GM21619 (cell line): ENCODE results near the gene LAPTM5.

Source experiments
- ATAC-seq: cut with Tn5 transposase; IDR thresholded peaks from one replicate; pipeline ENCODE4 v1.9.1; 2021; ENCODE audit not compliant: unreplicated experiment

Gene LAPTM5

GRCh38 chr1:30719406-30720270 lies 37.9 kb downstream of the LAPTM5 start:
- ATAC-seq, result no peak

GRCh38 chr1:30718636-30719405 lies 38.8 kb downstream of the LAPTM5 start:
- ATAC-seq, result peak; percentile 48

GRCh38 chr1:30718091-30718635 lies 39.4 kb downstream of the LAPTM5 start:
- peak; percentile 75 for ATAC-seq

GRCh38 chr1:30716646-30717045 lies 40.9 kb downstream of the LAPTM5 start:
- no peak for ATAC-seq

DNA sequence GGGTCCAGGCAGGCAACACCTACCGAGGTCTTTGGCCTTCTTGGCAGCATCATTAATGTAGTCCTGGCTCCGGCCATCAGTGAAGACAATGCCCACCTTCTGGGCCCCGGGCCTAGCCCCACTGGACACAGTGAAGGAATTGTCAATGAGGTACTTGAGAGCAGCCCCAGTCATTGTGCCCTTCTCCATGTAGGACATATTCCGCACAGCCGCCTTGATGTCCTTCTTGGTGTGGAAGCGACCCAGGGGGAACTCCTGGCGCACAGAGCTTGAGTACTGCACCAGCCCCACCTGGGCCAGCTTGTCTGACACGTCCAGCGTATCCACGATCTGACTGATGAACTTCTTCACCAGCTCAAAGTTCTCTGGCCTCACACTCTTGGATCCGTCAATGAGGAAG lies 41.7 kb downstream of the LAPTM5 start:
- no peak for ATAC-seq

DNA sequence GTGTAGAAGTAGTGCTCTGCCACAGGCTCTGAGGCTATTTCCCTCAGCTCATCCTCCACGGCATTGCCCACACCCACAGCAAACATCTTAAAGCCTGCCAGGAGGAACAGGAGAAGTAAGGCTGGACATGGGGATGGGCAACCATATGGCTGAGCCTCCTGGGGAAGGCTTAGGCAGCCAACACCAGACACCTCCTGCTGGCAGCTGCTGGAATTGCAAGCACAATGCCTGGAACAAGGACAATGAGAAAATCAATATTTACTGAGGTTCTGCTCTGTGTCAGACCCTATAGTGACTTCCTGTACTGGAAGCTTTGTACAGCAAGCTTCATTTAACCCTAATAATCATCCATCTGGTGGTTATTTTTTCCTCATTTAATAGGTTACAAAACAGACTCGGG lies 42.4 kb downstream of the LAPTM5 start:
- no peak for ATAC-seq

GRCh38 chr1:30714536-30715090 lies 43.0 kb downstream of the LAPTM5 start:
- ATAC-seq, result no peak

- ATAC-seq, result no peak
These were observed 43.5 kb downstream of the LAPTM5 start for GRCh38 chr1:30714025-30714424.

GRCh38 chr1:30713311-30713710 lies 44.3 kb downstream of the LAPTM5 start:
- no peak for ATAC-seq

- no peak for ATAC-seq
These were observed 45.0 kb downstream of the LAPTM5 start for GRCh38 chr1:30712583-30712982.

GRCh38 chr1:30710407-30710806 lies 47.2 kb downstream of the LAPTM5 start:
- no peak for ATAC-seq

GRCh38 chr1:30708361-30708728 lies 49.2 kb downstream of the LAPTM5 start:
- ATAC-seq, result no peak

- no peak for ATAC-seq
These were observed 49.9 kb downstream of the LAPTM5 start for GRCh38 chr1:30707412-30708360.

DNA sequence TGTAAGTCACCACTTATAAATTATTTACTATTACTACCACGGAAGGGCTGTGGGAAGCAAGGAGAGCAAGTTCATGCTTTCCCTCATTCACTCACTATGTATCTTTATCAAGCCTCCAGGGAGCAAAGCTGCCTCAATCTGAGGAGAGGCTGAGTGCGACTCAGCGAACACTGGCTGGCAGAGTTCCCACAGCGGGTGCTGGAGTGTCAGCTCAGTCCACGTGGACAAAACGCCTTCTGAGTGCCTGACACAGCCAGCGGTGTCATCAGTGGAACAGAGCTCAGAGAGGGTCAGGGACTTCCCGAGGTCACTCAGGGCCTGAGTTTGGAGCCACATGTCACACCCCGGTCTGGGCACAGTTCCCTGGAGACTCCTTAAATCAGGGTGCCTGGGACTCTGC lies 51.0 kb downstream of the LAPTM5 start:
- ATAC-seq, result no peak

DNA sequence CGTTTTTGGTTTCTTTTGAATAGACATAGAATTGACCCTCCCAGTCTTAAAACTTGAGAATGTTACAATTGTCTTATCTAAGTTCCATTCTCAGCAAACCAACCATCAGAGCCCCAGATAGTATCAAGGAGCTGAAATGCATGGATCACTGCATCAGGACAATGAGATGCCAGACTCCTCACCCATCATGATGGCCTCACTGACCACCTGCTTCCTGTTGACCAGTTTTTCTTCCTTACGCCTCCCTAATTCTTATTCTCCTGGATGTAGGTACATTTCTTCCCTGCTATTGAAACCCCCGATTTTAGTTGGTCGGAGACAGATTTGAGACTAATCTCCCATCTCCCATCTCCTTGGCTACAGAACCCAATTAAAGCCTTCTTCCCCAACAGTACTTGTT lies 51.9 kb downstream of the LAPTM5 start:
- no peak for ATAC-seq

GRCh38 chr1:30704765-30705509 lies 52.6 kb downstream of the LAPTM5 start:
- no peak for ATAC-seq

DNA sequence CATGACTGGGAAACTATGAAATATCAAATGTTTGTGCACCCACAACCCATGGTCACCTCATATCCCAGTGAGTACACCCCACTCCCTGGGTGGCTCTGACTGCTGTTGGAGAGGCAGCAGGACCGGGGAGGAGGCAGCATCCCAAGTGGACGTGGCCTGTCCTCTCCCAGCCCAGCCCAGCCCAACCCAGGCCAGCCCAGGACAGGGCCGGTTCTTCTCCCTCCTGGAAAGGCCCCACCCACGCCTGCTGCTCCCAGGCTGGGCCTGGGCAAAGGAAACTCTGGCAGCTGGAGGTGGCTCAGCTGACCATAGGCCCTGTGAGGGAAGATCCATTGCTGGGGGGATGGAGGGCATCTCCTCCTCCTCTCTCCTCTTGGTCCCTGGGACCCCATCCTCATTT lies 53.3 kb downstream of the LAPTM5 start:
- no peak for ATAC-seq

DNA sequence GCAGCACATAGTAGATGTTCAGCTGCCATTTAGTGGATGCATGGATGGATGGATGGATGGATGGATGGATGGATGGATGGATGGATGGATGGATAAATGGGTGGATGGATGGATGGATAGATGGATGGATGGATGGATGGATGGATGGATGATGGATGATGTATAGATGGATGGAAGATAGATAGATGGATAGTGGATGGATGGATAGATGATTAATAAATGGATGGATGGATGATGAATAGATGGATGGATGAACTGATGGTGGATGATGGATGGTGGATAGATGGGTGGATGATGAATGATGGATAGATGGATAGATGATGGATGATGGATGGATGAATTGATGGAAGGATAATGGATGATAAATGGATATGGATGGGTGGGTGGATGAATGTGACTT lies 54.8 kb downstream of the LAPTM5 start:
- ATAC-seq, result no peak

GRCh38 chr1:30701258-30701633 lies 56.3 kb downstream of the LAPTM5 start:
- ATAC-seq, result no peak
